ENCODE measurements around the gene DNER.

- TF ChIP-seq CTCF (IDR thresholded peaks at IDR 0.05; ENCODE audit: low read length) (no peak), EZH2 (IDR thresholded peaks at IDR 0.05; ENCODE audit: borderline replicate concordance, low read length) (no peak)
These were observed 12.3 kb upstream of the DNER start for GRCh38 chr2:229726643-229727042.
